CD4-positive, alpha-beta T cell treated with Interleukin-4 for 1 hour (primary cell): ENCODE measurements around the gene BEGAIN.

Source experiments
- DNase-seq, 2 donors: peaks; one replicate each; pipeline ENCODE4 v3.0.0-alpha.2; 2020 to 2022

The BEGAIN gene

GRCh38 chr14:100599981-100600380 is 12.8 kb upstream of the BEGAIN start:
- DNase-seq: no peak

GRCh38 chr14:100594625-100594951 is 7.4 kb upstream of the BEGAIN start:
- DNase-seq: no peak

GRCh38 chr14:100593751-100594624 is 6.8 kb upstream of the BEGAIN start:
- DNase-seq: no peak

GRCh38 chr14:100592972-100593371 is 5.8 kb upstream of the BEGAIN start:
- no peak for DNase-seq

GRCh38 chr14:100592461-100592891 is 5.3 kb upstream of the BEGAIN start:
- DNase-seq: no peak

GRCh38 chr14:100591453-100592371 is 4.5 kb upstream of the BEGAIN start:
- no peak for DNase-seq

- no peak for DNase-seq
Measured at GRCh38 chr14:100590726-100591452, 3.7 kb upstream of the BEGAIN start.

- DNase-seq: no peak
Measured at GRCh38 chr14:100589760-100590469, 2.7 kb upstream of the BEGAIN start.

- no peak for DNase-seq
Measured at GRCh38 chr14:100589071-100589759, 2.0 kb upstream of the BEGAIN start.

GRCh38 chr14:100588671-100589070 is 1.5 kb upstream of the BEGAIN start:
- no peak for DNase-seq

- DNase-seq: no peak
Measured at GRCh38 chr14:100587763-100588411, 670 bp upstream of the BEGAIN start.

GRCh38 chr14:100586403-100587085 is 673 bp downstream of the BEGAIN start:
- no peak for DNase-seq

GRCh38 chr14:100586153-100586402 is 1.1 kb downstream of the BEGAIN start:
- DNase-seq: no peak

- DNase-seq: no peak
Measured at GRCh38 chr14:100585448-100586152, 1.6 kb downstream of the BEGAIN start.

- no peak for DNase-seq
Measured at GRCh38 chr14:100584056-100585031, 2.9 kb downstream of the BEGAIN start.

GRCh38 chr14:100583245-100583644 is 4.0 kb downstream of the BEGAIN start:
- DNase-seq: no peak

GRCh38 chr14:100582496-100583165 is 4.6 kb downstream of the BEGAIN start:
- no peak for DNase-seq
